Cardiac fibroblast (primary cell): Measurements from ENCODE around the gene AP2A2.

Experiments used
- DNase-seq, 2 donors: peaks; one replicate each; pipeline versions ENCODE4 v3.0.0 to v3.0.0-alpha.2; 2010; ENCODE audit warnings: low read depth in 2 of 2
- H3K4me3 ChIP-seq, 2 donors: replicated peaks in 1 of 2; 1 replicate in 1 of 2; 2 replicates in 1 of 2; pipeline ENCODE4 v1.5.1; 2011; ENCODE audit warnings: low read depth in 2 of 2, low read length in 2 of 2, mild to moderate bottlenecking in 2 of 2, moderate library complexity in 1 of 2
- TF ChIP-seq, protein P1 (sequence below): IDR thresholded peaks from one replicate; pipeline ENCODE4 v1.5.1; 2011; ENCODE audit warnings: low read depth, mild to moderate bottlenecking, low read length, inconsistent platforms

Gene AP2A2

DNA sequence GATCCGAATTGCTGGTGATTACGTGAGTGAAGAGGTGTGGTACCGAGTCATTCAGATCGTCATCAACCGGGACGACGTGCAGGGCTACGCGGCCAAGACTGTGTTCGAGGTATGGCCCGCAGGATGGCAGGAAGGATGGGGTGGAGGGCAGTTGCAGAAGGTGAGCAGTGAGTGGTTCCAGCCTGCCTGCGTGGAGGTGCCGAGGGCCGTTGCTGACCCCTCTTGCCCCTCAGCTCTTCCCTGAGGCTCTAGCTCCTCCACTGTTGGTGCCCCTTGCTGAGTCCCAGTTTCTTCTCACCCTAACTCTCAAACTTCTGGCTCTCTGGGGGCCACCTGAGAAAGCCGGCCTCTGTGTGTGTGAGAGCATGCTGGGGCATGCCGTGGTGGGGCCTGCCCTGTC, 66.9 kb downstream of the AP2A2 start:
- H3K4me3 ChIP-seq, result no peak overlapping the region
- TF ChIP-seq, protein P1, sequence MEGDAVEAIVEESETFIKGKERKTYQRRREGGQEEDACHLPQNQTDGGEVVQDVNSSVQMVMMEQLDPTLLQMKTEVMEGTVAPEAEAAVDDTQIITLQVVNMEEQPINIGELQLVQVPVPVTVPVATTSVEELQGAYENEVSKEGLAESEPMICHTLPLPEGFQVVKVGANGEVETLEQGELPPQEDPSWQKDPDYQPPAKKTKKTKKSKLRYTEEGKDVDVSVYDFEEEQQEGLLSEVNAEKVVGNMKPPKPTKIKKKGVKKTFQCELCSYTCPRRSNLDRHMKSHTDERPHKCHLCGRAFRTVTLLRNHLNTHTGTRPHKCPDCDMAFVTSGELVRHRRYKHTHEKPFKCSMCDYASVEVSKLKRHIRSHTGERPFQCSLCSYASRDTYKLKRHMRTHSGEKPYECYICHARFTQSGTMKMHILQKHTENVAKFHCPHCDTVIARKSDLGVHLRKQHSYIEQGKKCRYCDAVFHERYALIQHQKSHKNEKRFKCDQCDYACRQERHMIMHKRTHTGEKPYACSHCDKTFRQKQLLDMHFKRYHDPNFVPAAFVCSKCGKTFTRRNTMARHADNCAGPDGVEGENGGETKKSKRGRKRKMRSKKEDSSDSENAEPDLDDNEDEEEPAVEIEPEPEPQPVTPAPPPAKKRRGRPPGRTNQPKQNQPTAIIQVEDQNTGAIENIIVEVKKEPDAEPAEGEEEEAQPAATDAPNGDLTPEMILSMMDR, result no peak
- DNase-seq, result no peak

DNA sequence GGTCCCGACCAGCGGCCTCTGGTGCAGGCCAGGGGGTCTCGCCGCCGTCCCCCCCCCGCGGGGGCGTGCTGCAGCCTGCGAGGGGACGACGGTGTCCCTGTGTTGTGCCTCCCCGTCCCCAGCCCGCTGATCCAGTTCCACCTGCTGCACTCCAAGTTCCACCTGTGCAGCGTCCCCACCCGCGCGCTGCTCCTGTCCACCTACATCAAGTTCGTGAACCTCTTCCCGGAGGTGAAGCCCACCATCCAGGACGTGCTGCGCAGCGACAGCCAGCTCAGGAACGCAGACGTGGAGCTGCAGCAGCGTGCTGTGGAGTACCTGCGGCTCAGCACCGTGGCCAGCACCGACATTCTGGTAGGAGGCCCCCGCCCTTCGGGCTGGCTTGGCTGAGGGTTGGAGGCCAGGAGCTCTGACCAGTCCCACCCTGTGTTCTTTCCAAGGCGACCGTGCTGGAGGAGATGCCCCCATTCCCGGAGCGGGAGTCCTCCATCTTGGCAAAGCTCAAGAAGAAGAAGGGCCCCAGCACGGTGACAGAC, 68.0 kb downstream of the AP2A2 start:
- H3K4me3 ChIP-seq, result no peak overlapping the region
- TF ChIP-seq, protein P1, result no peak
- no peak for DNase-seq

DNA sequence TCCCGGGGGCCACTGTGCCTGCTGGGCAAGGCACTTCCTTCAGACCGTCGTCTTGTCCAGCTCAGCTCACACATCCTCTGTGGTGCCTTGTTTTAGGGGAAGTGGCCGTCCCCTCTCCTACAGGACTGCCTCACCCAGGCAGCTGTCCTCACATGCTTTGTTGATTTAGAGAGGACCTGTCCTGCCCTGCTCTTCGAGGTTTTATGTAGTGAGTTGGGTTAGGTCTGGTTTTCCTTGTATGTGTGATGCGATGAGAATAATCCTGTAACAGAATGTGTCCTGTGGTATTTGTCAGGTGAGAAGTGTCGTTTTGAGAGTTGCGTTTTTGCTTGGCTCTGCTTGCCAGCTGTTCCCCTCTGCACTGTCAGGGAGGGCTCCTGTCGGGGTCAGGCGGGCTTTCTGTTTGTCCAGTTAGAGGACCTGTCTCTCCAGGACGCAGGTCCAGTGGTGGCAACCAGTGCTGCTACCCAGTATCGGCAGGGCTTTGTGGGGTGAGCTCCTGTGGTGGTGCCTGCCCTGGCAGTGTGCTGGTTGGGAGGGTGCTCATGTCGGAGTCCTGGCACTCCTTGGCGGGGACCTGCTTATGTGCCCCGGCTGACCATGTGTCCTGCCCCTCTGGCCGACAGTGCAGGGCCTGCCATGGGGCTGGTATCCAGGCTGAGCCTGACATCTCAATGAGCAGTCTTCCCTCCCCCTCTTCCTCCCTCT, 69.5 kb downstream of the AP2A2 start:
- TF ChIP-seq, protein P1, result no peak
- no peak overlapping the region for H3K4me3 ChIP-seq
- DNase-seq, result no peak

DNA sequence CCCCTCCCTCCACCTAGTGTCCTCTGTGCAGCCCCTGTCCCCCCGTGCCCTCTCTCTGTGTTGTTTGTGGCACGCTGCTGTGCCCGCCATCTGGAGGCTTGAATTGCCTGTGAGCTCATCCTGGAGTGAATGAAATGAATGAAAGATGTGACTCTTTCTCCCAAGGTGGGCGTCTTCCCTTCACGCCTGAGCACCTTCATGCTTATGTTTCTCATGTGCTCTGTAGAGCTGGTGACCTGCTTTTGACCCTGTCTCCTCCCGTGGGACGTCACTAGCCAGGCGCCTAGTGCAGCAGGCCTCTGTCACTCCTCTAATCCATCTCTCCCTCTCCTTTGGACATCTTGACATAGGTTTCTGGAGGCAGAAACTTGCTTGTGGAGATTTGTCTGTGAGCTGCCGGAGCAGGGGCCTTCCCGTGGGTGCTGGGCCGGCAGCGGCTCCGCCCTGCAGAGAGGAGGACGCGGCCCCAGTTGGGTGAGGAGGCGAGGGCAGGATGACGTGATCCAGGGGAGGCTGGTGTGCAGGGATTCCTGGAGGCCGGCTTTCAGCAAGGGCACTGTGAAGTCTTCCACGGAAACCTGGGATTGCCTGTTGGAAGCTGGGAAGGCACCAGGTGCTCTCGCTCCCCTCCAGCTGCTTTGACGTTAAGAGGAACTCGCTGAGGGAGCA, 70.2 kb downstream of the AP2A2 start:
- no peak for DNase-seq
- TF ChIP-seq, protein P1, result no peak
- H3K4me3 ChIP-seq, result no peak overlapping the region

DNA sequence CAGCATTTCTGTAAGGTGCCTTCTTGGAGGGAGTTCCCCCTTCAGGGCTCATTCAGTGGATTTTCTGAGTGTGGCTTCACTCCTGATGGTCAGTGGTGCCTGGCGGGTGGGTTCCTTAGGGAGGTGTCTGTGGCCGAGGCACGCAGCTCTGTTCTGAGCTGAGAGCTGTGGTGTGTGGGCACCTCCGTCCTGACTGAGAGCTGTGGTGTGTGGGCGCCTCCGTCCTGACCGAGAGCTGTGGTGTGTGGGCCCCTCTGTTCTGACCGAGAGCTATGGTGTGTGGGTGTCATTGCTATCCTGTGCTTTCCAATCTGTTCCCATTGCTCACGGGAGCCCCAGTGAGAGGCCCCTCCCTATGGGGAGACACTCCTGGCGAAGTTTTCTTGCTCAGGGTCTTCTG, 71.0 kb downstream of the AP2A2 start:
- TF ChIP-seq, protein P1, result no peak
- no peak for DNase-seq
- no peak overlapping the region for H3K4me3 ChIP-seq

DNA sequence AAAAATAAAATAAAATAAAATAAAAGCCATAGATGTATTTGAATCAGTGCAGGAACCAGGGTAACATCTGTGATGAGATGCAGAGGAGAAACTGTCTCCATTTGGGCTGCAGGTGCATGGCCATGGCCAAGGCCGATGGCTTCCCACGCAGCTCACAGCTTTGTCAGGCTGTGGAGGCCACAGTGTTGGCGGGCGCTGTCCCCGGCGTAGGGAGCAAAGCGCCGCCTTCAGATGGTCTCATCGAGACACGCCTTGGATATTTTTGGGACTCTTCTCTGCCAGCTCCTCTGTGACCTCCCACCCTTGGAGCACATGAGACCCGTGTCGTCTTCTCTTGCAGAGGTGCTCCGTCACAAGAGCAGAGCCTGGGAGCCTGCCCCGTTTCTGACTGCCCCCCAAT, 72.2 kb downstream of the AP2A2 start:
- TF ChIP-seq, protein P1, result no peak

More for the DNA sequence above, 72.2 kb downstream of the AP2A2 start:
- DNase-seq, result no peak
- H3K4me3 ChIP-seq, result no peak overlapping the region
